Suprapubic skin (tissue), 4 donors: Measurements from ENCODE around the gene CIB4. TPM values are rescaled to one million over a fixed set of nuclear protein-coding genes. Genes with fewer than 3 reads are reported as not detected.

Experiments
- DNase-seq, 2 donors: peaks; one replicate each; pipeline ENCODE4 v3.0.0-alpha.2; 2019; ENCODE audit warnings: low spot score in 2 of 2
- H3K27ac ChIP-seq: fragments of 200-600 bp; sonication (generic); one replicate; pipeline ENCODE4 v1.5.1; 2019
- H3K27me3 ChIP-seq: fragments of 200-600 bp; sonication (generic); one replicate; pipeline ENCODE4 v1.5.1; 2019
- H3K36me3 ChIP-seq: fragments of 200-600 bp; sonication (generic); one replicate; pipeline ENCODE4 v1.5.1; 2019
- H3K4me1 ChIP-seq: fragments of 200-600 bp; sonication (generic); one replicate; pipeline ENCODE4 v1.5.1; 2019
- H3K4me3 ChIP-seq: fragments of 200-600 bp; sonication (generic); one replicate; pipeline ENCODE4 v1.5.1; 2019; ENCODE audit warnings: mild to moderate bottlenecking
- H3K9me3 ChIP-seq: fragments of 200-600 bp; sonication (generic); one replicate; pipeline ENCODE4 v1.5.1; 2019
- EP300 ChIP-seq: sonication (generic); formaldehyde crosslinking; IDR thresholded peaks from one replicate; pipeline ENCODE4 v1.6.1; 2017; ENCODE audit warnings: antibody characterized with exemption
- POLR2A ChIP-seq, 2 donors: fragments of 450-650 bp; IDR thresholded peaks; one replicate each; pipeline ENCODE4 v1.6.1; 2017; ENCODE audit warnings: antibody characterized with exemption in 2 of 2, mild to moderate bottlenecking in 2 of 2, moderate library complexity in 2 of 2
- POLR2AphosphoS5 ChIP-seq, 3 donors: sonication (generic); formaldehyde crosslinking; IDR thresholded peaks; one replicate each; pipeline ENCODE4 v1.6.1; 2017; ENCODE audit warnings: antibody characterized with exemption in 3 of 3
- WGBS: methylation state at CpG from one replicate; pipeline ENCODE4 v1.1.5; 2018; 5-methylcytosine and 5-hydroxymethylcytosine counted together
- total RNA-seq, 4 donors: library from RNA; depleted of rRNA; stranded (reverse); fragments of >200 nt; gene quantifications; one replicate each; pipeline ENCODE4 v1.1.0, GENCODE V29; 2016
- TF ChIP-seq, protein P1 (sequence below), 2 donors: fragments of 200-600 bp in 1 of 2; fragments of 450-650 bp in 1 of 2; sonication (generic) in 1 of 2; IDR thresholded peaks; one replicate each; pipeline ENCODE4 v1.5.1; 2016 to 2019; ENCODE audit warnings: antibody characterized with exemption in 2 of 2, mild to moderate bottlenecking in 1 of 2, moderate library complexity in 1 of 2

The CIB4 gene
- total RNA-seq, 4 donors from 2014 or later = not detected

DNA sequence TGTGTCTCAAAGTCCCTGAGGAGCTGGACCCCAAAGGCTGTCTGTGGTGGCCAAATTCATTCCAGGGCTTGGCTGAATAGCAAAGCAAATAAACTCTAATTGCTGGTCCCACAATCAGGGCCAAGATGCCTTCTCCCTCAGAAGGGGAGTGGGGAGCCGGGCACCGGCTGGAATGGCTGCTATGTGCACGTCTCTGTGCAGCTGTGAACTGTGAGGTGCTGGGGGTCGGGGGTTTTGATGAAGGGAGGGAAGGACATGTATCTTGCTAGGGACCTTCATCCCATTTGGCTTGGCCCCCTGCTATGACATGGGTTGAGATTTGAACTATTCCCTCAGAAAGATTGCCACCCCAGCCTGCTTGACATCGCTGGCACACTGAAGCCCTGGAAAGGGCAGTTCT, 60.4 kb downstream of the CIB4 start:
- peaks cover 7% of the 10 kb centered on the region for H3K4me1 ChIP-seq
- WGBS = 92% methylated on average over 5 of the region's 5 CpGs
- H3K9me3 ChIP-seq = no peaks in the 10 kb centered on the region
- H3K36me3 ChIP-seq = no peaks in the 10 kb centered on the region
- no peak overlapping the region for H3K4me3 ChIP-seq
- no peak overlapping the region for H3K27ac ChIP-seq
- H3K27me3 ChIP-seq = peaks cover 60% of the 10 kb centered on the region
- peak in 1 of 2 donors; percentile 34 for DNase-seq
- TF ChIP-seq, protein P1, sequence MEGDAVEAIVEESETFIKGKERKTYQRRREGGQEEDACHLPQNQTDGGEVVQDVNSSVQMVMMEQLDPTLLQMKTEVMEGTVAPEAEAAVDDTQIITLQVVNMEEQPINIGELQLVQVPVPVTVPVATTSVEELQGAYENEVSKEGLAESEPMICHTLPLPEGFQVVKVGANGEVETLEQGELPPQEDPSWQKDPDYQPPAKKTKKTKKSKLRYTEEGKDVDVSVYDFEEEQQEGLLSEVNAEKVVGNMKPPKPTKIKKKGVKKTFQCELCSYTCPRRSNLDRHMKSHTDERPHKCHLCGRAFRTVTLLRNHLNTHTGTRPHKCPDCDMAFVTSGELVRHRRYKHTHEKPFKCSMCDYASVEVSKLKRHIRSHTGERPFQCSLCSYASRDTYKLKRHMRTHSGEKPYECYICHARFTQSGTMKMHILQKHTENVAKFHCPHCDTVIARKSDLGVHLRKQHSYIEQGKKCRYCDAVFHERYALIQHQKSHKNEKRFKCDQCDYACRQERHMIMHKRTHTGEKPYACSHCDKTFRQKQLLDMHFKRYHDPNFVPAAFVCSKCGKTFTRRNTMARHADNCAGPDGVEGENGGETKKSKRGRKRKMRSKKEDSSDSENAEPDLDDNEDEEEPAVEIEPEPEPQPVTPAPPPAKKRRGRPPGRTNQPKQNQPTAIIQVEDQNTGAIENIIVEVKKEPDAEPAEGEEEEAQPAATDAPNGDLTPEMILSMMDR (IDR thresholded peaks at IDR 0.05) = no peak
- no peak for TF ChIP-seq POLR2AphosphoS5 (IDR thresholded peaks at IDR 0.05)
- TF ChIP-seq POLR2A (IDR thresholded peaks at IDR 0.05) = no peak
- no peak for TF ChIP-seq EP300

DNA sequence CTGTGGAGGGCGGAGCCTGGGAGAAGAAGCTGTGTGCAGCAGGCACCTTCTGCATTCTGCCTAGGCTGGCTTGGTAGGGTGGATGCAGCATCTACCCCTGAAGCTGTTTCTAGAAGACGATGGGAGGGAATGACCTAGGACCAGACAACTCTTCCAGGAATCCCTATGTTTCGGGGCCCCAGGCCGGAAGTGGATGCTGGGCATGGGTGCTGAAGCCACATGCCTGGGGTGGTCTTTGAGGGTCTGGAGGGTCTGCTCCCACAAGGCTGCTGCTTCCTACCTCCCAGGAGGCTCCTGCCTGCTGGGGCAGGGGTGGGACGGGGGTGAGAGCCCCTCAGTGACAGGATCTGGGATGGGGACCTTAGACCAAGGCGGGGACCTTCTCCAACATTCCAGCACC, 61.0 kb downstream of the CIB4 start:
- H3K27ac ChIP-seq = no peak overlapping the region
- H3K4me3 ChIP-seq = no peak overlapping the region
- no peaks in the 10 kb centered on the region for H3K9me3 ChIP-seq
- DNase-seq = peak in 1 of 2 donors; percentile 31
- H3K4me1 ChIP-seq = peaks cover 8% of the 10 kb centered on the region
- H3K36me3 ChIP-seq = no peaks in the 10 kb centered on the region
- 84% methylated on average over 5 of the region's 6 CpGs for WGBS
- no peak for TF ChIP-seq POLR2A (IDR thresholded peaks at IDR 0.05)
- no peak for TF ChIP-seq EP300
- TF ChIP-seq, protein P1 (IDR thresholded peaks at IDR 0.05) = no peak
- TF ChIP-seq POLR2AphosphoS5 (IDR thresholded peaks at IDR 0.05) = no peak
- peaks cover 54% of the 10 kb centered on the region for H3K27me3 ChIP-seq

DNA sequence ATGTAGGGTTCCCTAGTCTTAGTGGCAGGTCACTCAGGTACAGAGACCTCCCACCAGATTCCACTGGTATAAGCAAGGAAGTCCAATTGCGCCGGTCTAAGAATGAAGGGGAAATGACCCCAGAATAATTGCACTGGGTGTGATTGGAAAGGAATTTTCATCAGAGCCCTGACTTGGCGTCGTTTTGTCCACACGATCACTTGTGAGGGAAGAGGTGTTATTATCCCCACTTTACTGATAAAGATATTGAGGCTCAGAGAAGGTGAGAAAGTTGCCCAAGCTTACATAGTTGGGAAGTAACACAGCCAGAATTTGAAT, 61.5 kb downstream of the CIB4 start:
- TF ChIP-seq, protein P1 (IDR thresholded peaks at IDR 0.05) = no peak
- TF ChIP-seq POLR2AphosphoS5 (IDR thresholded peaks at IDR 0.05) (no peak), EP300 (no peak), POLR2A (IDR thresholded peaks at IDR 0.05) (no peak)
- no peak overlapping the region for H3K27ac ChIP-seq
- no peaks in the 10 kb centered on the region for H3K36me3 ChIP-seq
- DNase-seq = no peak
- peaks cover 10% of the 10 kb centered on the region for H3K4me1 ChIP-seq
- no peak overlapping the region for H3K4me3 ChIP-seq
- H3K27me3 ChIP-seq = peaks cover 50% of the 10 kb centered on the region
- H3K9me3 ChIP-seq = no peaks in the 10 kb centered on the region
- 77% methylated on average over 5 of the region's 5 CpGs for WGBS

DNA sequence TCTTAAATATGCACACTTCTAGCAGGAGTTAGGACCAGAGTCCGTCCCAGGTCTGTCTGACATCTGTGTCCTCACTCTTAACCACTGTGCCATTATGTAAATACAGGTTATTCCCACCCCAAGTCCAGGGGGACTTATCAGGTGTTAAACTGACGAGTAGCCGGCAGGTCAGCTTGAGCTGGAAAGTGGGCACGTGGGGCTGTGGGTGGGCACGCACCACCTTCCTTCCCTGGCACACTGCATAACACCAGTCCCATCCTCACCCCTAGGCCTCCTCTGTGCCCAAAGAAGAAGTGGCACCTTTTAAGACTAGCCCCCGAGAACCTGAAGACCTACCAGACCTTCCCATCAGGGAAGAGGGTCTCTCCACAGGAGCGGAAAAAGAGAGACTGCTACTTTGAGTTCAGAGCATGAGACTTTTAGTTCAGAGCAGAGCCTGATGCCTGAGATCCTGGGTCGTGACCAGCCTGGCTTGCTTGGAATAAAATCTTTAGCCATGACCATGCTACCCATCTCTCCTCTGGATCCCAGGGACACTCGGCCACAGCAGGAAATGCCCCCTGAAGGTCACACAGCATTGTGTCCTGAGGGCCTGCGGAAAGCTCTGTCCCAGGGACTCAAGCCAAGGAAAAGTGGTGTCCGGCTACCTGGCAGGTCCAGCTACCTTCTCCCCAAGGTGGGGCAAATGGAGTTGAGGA, 62.0 kb downstream of the CIB4 start:
- Histone ChIP-seq H3K4me1 (peaks cover 10% of the 10 kb centered on the region), H3K9me3 (no peaks in the 10 kb centered on the region), H3K36me3 (no peaks in the 10 kb centered on the region), H3K27me3 (peaks cover 45% of the 10 kb centered on the region), H3K4me3 (no peak overlapping the region), H3K27ac (no peak overlapping the region)
- DNase-seq = peak in 1 of 2 donors; percentile 71
- WGBS = 84% methylated on average over 11 of the region's 11 CpGs
- TF ChIP-seq POLR2AphosphoS5 (IDR thresholded peaks at IDR 0.05) = no peak
- no peak for TF ChIP-seq EP300
- TF ChIP-seq POLR2A (IDR thresholded peaks at IDR 0.05) = no peak
- TF ChIP-seq, protein P1 (IDR thresholded peaks at IDR 0.05) = no peak

DNA sequence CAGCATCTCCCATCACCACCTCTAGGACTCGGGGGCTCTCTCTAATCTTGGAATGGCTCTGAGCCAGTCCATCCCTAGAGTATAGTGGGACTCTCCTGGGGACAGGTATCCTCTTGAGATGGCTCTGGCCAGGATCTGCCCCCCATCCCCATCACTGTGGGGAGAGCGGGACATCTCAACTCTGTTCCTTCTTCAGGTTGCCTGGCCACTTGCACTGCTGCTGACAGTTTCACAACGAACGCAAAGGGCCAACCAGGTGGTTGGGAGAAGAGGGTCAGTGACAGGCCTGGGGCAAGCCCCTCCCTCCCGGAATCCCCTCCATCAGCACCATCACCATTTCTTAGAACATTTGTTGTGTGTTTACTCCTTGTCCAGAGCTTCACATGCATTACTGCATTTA, 62.6 kb downstream of the CIB4 start:
- Histone ChIP-seq H3K9me3 (no peaks in the 10 kb centered on the region), H3K4me1 (peaks cover 10% of the 10 kb centered on the region), H3K36me3 (no peaks in the 10 kb centered on the region), H3K27ac (no peak overlapping the region), H3K4me3 (no peak overlapping the region), H3K27me3 (peaks cover 39% of the 10 kb centered on the region)
- 66% methylated on average over 4 of the region's 5 CpGs for WGBS
- DNase-seq = peak in 1 of 2 donors; percentile 24
- no peak for TF ChIP-seq POLR2AphosphoS5 (IDR thresholded peaks at IDR 0.05)

DNA sequence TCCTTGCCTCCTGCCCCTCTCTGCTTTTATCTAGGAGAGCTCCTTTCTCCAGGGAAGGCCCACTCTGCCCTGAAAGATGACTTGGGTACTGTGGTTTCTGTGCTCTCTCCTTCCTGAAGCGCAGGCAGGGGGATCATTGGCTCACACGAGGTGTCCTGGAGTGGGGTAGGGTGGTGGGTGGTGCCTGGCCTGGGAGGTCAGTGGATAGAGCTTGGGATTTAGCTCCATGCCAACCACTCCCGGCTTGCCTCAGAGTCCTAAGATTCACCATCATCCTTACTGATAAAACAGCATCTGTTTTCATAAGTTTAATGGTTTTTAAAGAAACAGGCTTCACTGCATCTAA, 63.1 kb downstream of the CIB4 start:
- Histone ChIP-seq H3K4me1 (peaks cover 10% of the 10 kb centered on the region), H3K27me3 (peaks cover 42% of the 10 kb centered on the region), H3K36me3 (no peaks in the 10 kb centered on the region), H3K4me3 (no peak overlapping the region), H3K27ac (no peak overlapping the region), H3K9me3 (no peaks in the 10 kb centered on the region)
- peak in 1 of 2 donors; percentile 49 for DNase-seq
- TF ChIP-seq, protein P1 (IDR thresholded peaks at IDR 0.05) = no peak
- TF ChIP-seq POLR2AphosphoS5 (IDR thresholded peaks at IDR 0.05) (no peak), POLR2A (IDR thresholded peaks at IDR 0.05) (no peak), EP300 (no peak)
- 53% methylated on average over 3 of the region's 3 CpGs for WGBS
